Measurements from ENCODE around the gene APOL1.

- TF ChIP-seq CTCF (conservative IDR thresholded peaks at IDR 0.05; ENCODE audit: low read depth, low read length) (no peak), POLR2A (IDR thresholded peaks at IDR 0.05; ENCODE audit: low read depth, low read length) (no peak), RFX5 (IDR thresholded peaks at IDR 0.05; ENCODE audit: low read depth, low read length) (no peak)
These were observed 40.0 kb downstream of the APOL1 start for GRCh38 chr22:36292823-36293530.

All from IMR-90 (cell line).